Nephron progenitor cell (in vitro differentiated cells): ENCODE data around the gene LARGE1.
A peak's percentile ranks its signal among the peaks of the same experiment; 100 is the strongest.

Experiments used
- DNase-seq: peaks from one replicate; pipeline ENCODE4 v3.0.0; 2021
- H3K27ac Mint-ChIP-seq: 2 replicates; pipeline ENCODE4 v1.8.0; 2021; ENCODE audit warnings: mild to moderate bottlenecking, moderate library complexity, mixed read lengths
- H3K27me3 Mint-ChIP-seq: 2 replicates; pipeline ENCODE4 v1.8.0; 2021; ENCODE audit warnings: mild to moderate bottlenecking, low read depth, mixed read lengths; ENCODE audit not compliant: poor library complexity
- H3K36me3 Mint-ChIP-seq: 2 replicates; pipeline ENCODE4 v1.8.0; 2021; ENCODE audit warnings: low read depth, mixed read lengths
- H3K4me1 Mint-ChIP-seq: 2 replicates; pipeline ENCODE4 v1.8.0; 2021; ENCODE audit warnings: mixed read lengths
- H3K4me3 Mint-ChIP-seq: 2 replicates; pipeline ENCODE4 v1.8.0; 2021; ENCODE audit warnings: mild to moderate bottlenecking, moderate library complexity, mixed read lengths
- H3K9me3 Mint-ChIP-seq: 2 replicates; pipeline ENCODE4 v1.8.0; 2021; ENCODE audit warnings: mild to moderate bottlenecking, moderate library complexity, mixed read lengths
- CTCF ChIP-seq: fragments of 200-600 bp; sonication (generic); IDR thresholded peaks from 2 replicates; pipeline ENCODE4 v1.5.0; 2021; ENCODE audit warnings: antibody characterized with exemption

LARGE1 gene

GRCh38 chr22:33288078-33288477 lies 632.2 kb downstream of the LARGE1 start:
- peaks cover under 1% of the 10 kb centered on the region for H3K4me1 Mint-ChIP-seq
- no peak for TF ChIP-seq CTCF
- no peak overlapping the region for H3K27ac Mint-ChIP-seq
- peaks cover 19% of the 10 kb centered on the region for H3K36me3 Mint-ChIP-seq
- DNase-seq, result no peak
- H3K4me3 Mint-ChIP-seq, result no peak overlapping the region
- H3K27me3 Mint-ChIP-seq, result peaks cover 3% of the 10 kb centered on the region
- H3K9me3 Mint-ChIP-seq, result no peaks in the 10 kb centered on the region

GRCh38 chr22:33275073-33275443 lies 645.2 kb downstream of the LARGE1 start:
- Mint-ChIP-seq H3K4me3 (no peak overlapping the region), H3K27me3 (no peaks in the 10 kb centered on the region), H3K36me3 (peaks cover 49% of the 10 kb centered on the region), H3K27ac (no peak overlapping the region), H3K9me3 (no peaks in the 10 kb centered on the region), H3K4me1 (no peaks in the 10 kb centered on the region)
- no peak for DNase-seq
- TF ChIP-seq CTCF, result no peak

- Mint-ChIP-seq H3K4me3 (no peak overlapping the region), H3K4me1 (no peaks in the 10 kb centered on the region), H3K9me3 (no peaks in the 10 kb centered on the region), H3K36me3 (peaks cover 49% of the 10 kb centered on the region), H3K27me3 (no peaks in the 10 kb centered on the region), H3K27ac (no peak overlapping the region)
- DNase-seq, result peak; percentile 44
- TF ChIP-seq CTCF, result peak; percentile 45
Measured at GRCh38 chr22:33274214-33275072, 645.8 kb downstream of the LARGE1 start.

GRCh38 chr22:33272871-33273270 lies 647.4 kb downstream of the LARGE1 start:
- H3K27ac Mint-ChIP-seq, result no peak overlapping the region
- no peak for DNase-seq
- no peak overlapping the region for H3K4me3 Mint-ChIP-seq
- no peaks in the 10 kb centered on the region for H3K4me1 Mint-ChIP-seq
- TF ChIP-seq CTCF, result no peak
- peaks cover 38% of the 10 kb centered on the region for H3K36me3 Mint-ChIP-seq
- H3K27me3 Mint-ChIP-seq, result no peaks in the 10 kb centered on the region
- no peaks in the 10 kb centered on the region for H3K9me3 Mint-ChIP-seq

DNA sequence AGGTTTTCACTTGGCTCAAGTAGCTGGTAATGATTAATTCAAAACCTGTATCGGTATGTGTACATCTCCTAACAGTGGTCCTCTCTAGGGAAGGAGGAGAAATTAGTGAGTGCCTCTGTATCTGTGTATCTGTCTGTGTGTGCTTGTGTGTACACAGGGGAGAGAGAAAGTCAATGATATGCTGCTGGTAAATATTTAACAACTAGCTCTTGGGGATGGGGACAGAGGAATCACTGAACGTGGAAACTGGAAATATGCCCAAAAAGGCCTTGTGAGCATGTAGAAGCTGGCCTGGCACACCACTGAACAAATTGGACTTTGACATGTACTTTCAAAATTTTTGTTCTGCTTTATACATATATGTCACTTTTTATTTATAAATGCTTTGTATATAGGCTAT lies 648.1 kb downstream of the LARGE1 start:
- Mint-ChIP-seq H3K4me3 (no peak overlapping the region), H3K27ac (no peak overlapping the region), H3K36me3 (peaks cover 36% of the 10 kb centered on the region), H3K4me1 (no peaks in the 10 kb centered on the region), H3K27me3 (no peaks in the 10 kb centered on the region), H3K9me3 (peaks cover 3% of the 10 kb centered on the region)
- DNase-seq, result no peak
- no peak for TF ChIP-seq CTCF
